Measurements from ENCODE around the gene SLC8A1.

The SLC8A1 gene

DNA sequence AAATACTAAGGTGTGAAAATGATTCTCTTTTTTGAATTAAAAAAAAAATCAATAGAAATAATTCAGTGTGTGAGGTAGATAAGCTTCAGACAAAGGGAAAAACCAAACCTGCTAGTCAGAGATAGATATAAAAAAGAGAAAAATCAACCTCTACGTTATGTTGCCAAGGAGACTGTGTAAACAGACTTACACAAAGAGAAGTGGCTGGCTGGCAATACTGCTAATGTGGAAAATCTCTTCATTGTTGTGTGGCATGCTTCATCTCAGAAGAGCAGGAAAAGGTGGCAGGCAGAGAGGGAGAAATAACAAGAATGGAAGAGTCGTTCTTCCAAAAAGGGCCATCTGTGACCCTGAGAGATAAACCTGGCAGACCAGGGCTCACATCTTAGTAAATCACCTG lies 200.8 kb downstream of the SLC8A1 start:
- TF ChIP-seq ISL1 (CRISPR knock-in tag; IDR thresholded peaks at IDR 0.05): peak; percentile 75
- no peak for TF ChIP-seq ZC3H10 (CRISPR knock-in tag; IDR thresholded peaks at IDR 0.05)
- TF ChIP-seq, protein P1, sequence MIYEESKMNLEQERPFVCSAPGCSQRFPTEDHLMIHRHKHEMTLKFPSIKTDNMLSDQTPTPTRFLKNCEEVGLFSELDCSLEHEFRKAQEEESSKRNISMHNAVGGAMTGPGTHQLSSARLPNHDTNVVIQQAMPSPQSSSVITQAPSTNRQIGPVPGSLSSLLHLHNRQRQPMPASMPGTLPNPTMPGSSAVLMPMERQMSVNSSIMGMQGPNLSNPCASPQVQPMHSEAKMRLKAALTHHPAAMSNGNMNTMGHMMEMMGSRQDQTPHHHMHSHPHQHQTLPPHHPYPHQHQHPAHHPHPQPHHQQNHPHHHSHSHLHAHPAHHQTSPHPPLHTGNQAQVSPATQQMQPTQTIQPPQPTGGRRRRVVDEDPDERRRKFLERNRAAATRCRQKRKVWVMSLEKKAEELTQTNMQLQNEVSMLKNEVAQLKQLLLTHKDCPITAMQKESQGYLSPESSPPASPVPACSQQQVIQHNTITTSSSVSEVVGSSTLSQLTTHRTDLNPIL (CRISPR knock-in tag; IDR thresholded peaks at IDR 0.05; ENCODE audit: low read depth): no peak
- ATAC-seq: peak; percentile 32; the same call in 2 of the 3 replicates

DNA sequence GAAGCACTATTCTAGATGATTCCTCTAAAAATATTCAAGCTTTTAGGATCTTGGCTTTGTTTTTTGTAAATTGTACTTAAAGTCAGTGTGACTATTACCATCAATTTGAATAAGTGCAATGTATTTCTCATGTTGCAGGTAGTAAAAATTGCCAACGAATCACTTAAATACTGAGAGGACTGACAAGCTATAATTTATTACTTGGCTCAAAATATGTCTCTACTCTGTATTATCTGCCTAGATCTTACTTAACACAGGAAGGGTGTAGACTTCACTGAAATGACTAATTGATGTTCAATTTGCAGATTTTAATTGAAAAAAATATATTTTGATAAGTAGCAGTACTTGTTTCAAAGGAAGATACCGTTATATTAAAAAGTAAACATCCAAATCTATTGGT lies 202.3 kb downstream of the SLC8A1 start:
- ATAC-seq: no peak
- TF ChIP-seq, protein P1 (CRISPR knock-in tag; IDR thresholded peaks at IDR 0.05; ENCODE audit: low read depth): no peak
- TF ChIP-seq ZNF70 (CRISPR knock-in tag; IDR thresholded peaks at IDR 0.05): no peak
- no peak for TF ChIP-seq ZNF8 (CRISPR knock-in tag; IDR thresholded peaks at IDR 0.05)
- no peak for TF ChIP-seq PPARA (CRISPR knock-in tag; IDR thresholded peaks at IDR 0.05; ENCODE audit: borderline replicate concordance)
- TF ChIP-seq ZFP30 (CRISPR knock-in tag; IDR thresholded peaks at IDR 0.05): no peak
- TF ChIP-seq, protein P2, sequence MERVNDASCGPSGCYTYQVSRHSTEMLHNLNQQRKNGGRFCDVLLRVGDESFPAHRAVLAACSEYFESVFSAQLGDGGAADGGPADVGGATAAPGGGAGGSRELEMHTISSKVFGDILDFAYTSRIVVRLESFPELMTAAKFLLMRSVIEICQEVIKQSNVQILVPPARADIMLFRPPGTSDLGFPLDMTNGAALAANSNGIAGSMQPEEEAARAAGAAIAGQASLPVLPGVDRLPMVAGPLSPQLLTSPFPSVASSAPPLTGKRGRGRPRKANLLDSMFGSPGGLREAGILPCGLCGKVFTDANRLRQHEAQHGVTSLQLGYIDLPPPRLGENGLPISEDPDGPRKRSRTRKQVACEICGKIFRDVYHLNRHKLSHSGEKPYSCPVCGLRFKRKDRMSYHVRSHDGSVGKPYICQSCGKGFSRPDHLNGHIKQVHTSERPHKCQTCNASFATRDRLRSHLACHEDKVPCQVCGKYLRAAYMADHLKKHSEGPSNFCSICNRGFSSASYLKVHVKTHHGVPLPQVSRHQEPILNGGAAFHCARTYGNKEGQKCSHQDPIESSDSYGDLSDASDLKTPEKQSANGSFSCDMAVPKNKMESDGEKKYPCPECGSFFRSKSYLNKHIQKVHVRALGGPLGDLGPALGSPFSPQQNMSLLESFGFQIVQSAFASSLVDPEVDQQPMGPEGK (CRISPR knock-in tag; IDR thresholded peaks at IDR 0.05; ENCODE audit: borderline replicate concordance): no peak
- TF ChIP-seq RARB (CRISPR knock-in tag; IDR thresholded peaks at IDR 0.05): no peak
- TF ChIP-seq, protein P3, sequence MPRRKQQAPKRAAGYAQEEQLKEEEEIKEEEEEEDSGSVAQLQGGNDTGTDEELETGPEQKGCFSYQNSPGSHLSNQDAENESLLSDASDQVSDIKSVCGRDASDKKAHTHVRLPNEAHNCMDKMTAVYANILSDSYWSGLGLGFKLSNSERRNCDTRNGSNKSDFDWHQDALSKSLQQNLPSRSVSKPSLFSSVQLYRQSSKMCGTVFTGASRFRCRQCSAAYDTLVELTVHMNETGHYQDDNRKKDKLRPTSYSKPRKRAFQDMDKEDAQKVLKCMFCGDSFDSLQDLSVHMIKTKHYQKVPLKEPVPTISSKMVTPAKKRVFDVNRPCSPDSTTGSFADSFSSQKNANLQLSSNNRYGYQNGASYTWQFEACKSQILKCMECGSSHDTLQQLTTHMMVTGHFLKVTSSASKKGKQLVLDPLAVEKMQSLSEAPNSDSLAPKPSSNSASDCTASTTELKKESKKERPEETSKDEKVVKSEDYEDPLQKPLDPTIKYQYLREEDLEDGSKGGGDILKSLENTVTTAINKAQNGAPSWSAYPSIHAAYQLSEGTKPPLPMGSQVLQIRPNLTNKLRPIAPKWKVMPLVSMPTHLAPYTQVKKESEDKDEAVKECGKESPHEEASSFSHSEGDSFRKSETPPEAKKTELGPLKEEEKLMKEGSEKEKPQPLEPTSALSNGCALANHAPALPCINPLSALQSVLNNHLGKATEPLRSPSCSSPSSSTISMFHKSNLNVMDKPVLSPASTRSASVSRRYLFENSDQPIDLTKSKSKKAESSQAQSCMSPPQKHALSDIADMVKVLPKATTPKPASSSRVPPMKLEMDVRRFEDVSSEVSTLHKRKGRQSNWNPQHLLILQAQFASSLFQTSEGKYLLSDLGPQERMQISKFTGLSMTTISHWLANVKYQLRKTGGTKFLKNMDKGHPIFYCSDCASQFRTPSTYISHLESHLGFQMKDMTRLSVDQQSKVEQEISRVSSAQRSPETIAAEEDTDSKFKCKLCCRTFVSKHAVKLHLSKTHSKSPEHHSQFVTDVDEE (CRISPR knock-in tag; IDR thresholded peaks at IDR 0.05): no peak
- no peak for TF ChIP-seq TOX (CRISPR knock-in tag; IDR thresholded peaks at IDR 0.05; ENCODE audit: borderline replicate concordance)
- TF ChIP-seq OSR1 (CRISPR knock-in tag; IDR thresholded peaks at IDR 0.05): no peak
- TF ChIP-seq CSDC2 (CRISPR knock-in tag; IDR thresholded peaks at IDR 0.05): no peak
- TF ChIP-seq ZC3H10 (CRISPR knock-in tag; IDR thresholded peaks at IDR 0.05): no peak
- TF ChIP-seq ARNTL (CRISPR knock-in tag; IDR thresholded peaks at IDR 0.05; ENCODE audit: borderline replicate concordance, low read depth): no peak
- TF ChIP-seq BACH2 (CRISPR knock-in tag; IDR thresholded peaks at IDR 0.05; ENCODE audit: borderline replicate concordance): no peak
- no peak for TF ChIP-seq SNAI2 (CRISPR knock-in tag; IDR thresholded peaks at IDR 0.05)
- no peak for TF ChIP-seq ZFP3 (CRISPR knock-in tag; IDR thresholded peaks at IDR 0.05)
- TF ChIP-seq TCF4 (CRISPR knock-in tag; IDR thresholded peaks at IDR 0.05; ENCODE audit: borderline replicate concordance): no peak
- TF ChIP-seq ISL1 (CRISPR knock-in tag; IDR thresholded peaks at IDR 0.05): no peak

DNA sequence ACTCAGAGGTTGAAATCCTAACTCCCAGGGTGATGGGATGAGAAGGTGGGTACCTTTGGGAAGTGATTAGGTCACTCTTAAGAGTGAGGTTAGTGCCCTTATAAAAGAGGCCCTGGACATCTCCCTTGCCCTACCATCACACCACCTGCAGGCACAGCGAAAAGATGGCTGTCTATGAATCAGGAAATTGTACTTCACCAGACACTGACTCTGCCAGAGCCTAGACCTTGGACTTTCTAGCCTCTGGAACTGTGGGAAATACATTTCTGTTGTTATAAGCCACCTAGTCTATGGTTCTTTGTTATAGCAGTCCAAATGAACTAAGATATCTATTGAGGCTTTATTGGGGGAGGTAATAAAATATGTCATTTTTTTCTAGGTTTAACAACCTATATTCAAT lies 203.6 kb downstream of the SLC8A1 start:
- no peak for ATAC-seq
- TF ChIP-seq, protein P4, sequence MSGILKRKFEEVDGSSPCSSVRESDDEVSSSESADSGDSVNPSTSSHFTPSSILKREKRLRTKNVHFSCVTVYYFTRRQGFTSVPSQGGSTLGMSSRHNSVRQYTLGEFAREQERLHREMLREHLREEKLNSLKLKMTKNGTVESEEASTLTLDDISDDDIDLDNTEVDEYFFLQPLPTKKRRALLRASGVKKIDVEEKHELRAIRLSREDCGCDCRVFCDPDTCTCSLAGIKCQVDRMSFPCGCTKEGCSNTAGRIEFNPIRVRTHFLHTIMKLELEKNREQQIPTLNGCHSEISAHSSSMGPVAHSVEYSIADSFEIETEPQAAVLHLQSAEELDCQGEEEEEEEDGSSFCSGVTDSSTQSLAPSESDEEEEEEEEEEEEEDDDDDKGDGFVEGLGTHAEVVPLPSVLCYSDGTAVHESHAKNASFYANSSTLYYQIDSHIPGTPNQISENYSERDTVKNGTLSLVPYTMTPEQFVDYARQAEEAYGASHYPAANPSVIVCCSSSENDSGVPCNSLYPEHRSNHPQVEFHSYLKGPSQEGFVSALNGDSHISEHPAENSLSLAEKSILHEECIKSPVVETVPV (CRISPR knock-in tag; IDR thresholded peaks at IDR 0.05): no peak
- TF ChIP-seq ZNF565 (CRISPR knock-in tag; conservative IDR thresholded peaks at IDR 0.05; ENCODE audit: low read depth) (no peak), TOX (CRISPR knock-in tag; IDR thresholded peaks at IDR 0.05; ENCODE audit: borderline replicate concordance) (no peak), ZFP3 (CRISPR knock-in tag; IDR thresholded peaks at IDR 0.05) (no peak), ZNF8 (CRISPR knock-in tag; IDR thresholded peaks at IDR 0.05) (no peak), ZC3H10 (CRISPR knock-in tag; IDR thresholded peaks at IDR 0.05) (no peak), SNAI2 (CRISPR knock-in tag; IDR thresholded peaks at IDR 0.05) (no peak), RARB (CRISPR knock-in tag; IDR thresholded peaks at IDR 0.05) (no peak), ESRRG (CRISPR knock-in tag; IDR thresholded peaks at IDR 0.05) (no peak), TCF4 (CRISPR knock-in tag; IDR thresholded peaks at IDR 0.05; ENCODE audit: borderline replicate concordance) (no peak), CSDC2 (CRISPR knock-in tag; IDR thresholded peaks at IDR 0.05) (no peak), PPARA (CRISPR knock-in tag; IDR thresholded peaks at IDR 0.05; ENCODE audit: borderline replicate concordance) (no peak), OSR1 (CRISPR knock-in tag; IDR thresholded peaks at IDR 0.05) (no peak)
- TF ChIP-seq, protein P3 (CRISPR knock-in tag; IDR thresholded peaks at IDR 0.05): no peak
- TF ChIP-seq, protein P1 (CRISPR knock-in tag; IDR thresholded peaks at IDR 0.05; ENCODE audit: low read depth): no peak
- TF ChIP-seq, protein P5, sequence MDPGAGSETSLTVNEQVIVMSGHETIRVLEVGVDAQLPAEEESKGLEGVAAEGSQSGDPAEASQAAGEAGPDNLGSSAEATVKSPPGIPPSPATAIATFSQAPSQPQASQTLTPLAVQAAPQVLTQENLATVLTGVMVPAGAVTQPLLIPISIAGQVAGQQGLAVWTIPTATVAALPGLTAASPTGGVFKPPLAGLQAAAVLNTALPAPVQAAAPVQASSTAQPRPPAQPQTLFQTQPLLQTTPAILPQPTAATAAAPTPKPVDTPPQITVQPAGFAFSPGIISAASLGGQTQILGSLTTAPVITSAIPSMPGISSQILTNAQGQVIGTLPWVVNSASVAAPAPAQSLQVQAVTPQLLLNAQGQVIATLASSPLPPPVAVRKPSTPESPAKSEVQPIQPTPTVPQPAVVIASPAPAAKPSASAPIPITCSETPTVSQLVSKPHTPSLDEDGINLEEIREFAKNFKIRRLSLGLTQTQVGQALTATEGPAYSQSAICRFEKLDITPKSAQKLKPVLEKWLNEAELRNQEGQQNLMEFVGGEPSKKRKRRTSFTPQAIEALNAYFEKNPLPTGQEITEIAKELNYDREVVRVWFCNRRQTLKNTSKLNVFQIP (CRISPR knock-in tag; IDR thresholded peaks at IDR 0.05; ENCODE audit: borderline replicate concordance, low read depth): no peak

Measured in SK-N-SH treated with all-trans-retinoic acid at 6 μM for 48 hours (cell line).